Muscle layer of colon (tissue), 2 donors: Measurements from ENCODE around the gene FCRLB.

Source experiments
- H3K27ac ChIP-seq: one replicate; pipeline ENCODE4 v1.7.0; 2013; ENCODE audit warnings: low read depth, mild to moderate bottlenecking, low read length, moderate library complexity
- H3K27me3 ChIP-seq, 2 donors: one replicate each; pipeline ENCODE4 v1.7.0; 2013; ENCODE audit warnings: low read length in 2 of 2, mild to moderate bottlenecking in 2 of 2; ENCODE audit not compliant: insufficient read depth in 2 of 2, control insufficient read depth in 1 of 2
- H3K36me3 ChIP-seq: one replicate; pipeline ENCODE4 v1.7.0; 2013; ENCODE audit warnings: mild to moderate bottlenecking, low read length; ENCODE audit not compliant: insufficient read depth
- H3K4me1 ChIP-seq: one replicate; pipeline ENCODE4 v1.7.0; 2013; ENCODE audit warnings: mild to moderate bottlenecking, low read length; ENCODE audit not compliant: insufficient read depth
- H3K4me3 ChIP-seq, 2 donors: one replicate each; pipeline ENCODE4 v1.7.0; 2013; ENCODE audit warnings: low read length in 2 of 2, low read depth in 1 of 2, mild to moderate bottlenecking in 1 of 2, moderate library complexity in 1 of 2
- H3K9ac ChIP-seq: one replicate; pipeline ENCODE4 v1.7.0; 2013; ENCODE audit warnings: low read length
- H3K9me3 ChIP-seq: one replicate; pipeline ENCODE4 v1.7.0; 2013; ENCODE audit warnings: mild to moderate bottlenecking, low read length
- donor health status: abdominal sarcoma.
- donor health status: Adenocarcinoma of cecum.

FCRLB gene

DNA sequence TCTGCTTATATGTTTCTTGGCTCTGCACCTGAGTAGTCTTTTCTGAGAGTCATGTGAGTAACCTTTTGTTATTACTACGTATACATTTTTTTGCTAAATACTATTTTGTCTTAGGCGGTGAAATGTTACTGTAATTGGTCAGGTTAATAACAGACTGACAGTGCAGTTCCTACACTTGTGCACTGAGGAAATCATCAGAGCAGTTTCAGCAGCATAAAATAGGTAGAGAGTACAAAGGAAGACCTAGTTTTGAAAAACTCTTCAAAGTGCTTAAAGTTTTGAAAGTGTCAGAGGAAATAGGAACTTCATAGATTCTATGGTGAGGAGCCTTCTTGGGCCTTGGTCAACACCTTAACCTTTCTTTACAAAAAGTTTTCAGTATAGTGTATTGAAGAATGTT is 55.9 kb downstream of the FCRLB start:
- H3K4me3 ChIP-seq: no peak overlapping the region
- no peak overlapping the region for H3K9ac ChIP-seq
- no peaks in the 10 kb centered on the region for H3K27me3 ChIP-seq
- H3K4me1 ChIP-seq: no peaks in the 10 kb centered on the region
- H3K27ac ChIP-seq: no peak overlapping the region
- H3K36me3 ChIP-seq: no peaks in the 10 kb centered on the region
- H3K9me3 ChIP-seq: no peaks in the 10 kb centered on the region
